NCI-H128 (cell line): ENCODE measurements around the gene PDE11A.

Source experiments
- DNase-seq: peaks from one replicate; lab custom pipeline; 2025; ENCODE audit not compliant: unreplicated experiment; lab: John Stamatoyannopoulos, UW

PDE11A gene

GRCh38 chr2:177771191-177771590, 301.4 kb downstream of the PDE11A start:
- DNase-seq, result no peak

- DNase-seq, result no peak
Measured at GRCh38 chr2:177767768-177768167, 304.8 kb downstream of the PDE11A start.

- DNase-seq, result no peak
Measured at GRCh38 chr2:177765698-177766097, 306.9 kb downstream of the PDE11A start.

DNA sequence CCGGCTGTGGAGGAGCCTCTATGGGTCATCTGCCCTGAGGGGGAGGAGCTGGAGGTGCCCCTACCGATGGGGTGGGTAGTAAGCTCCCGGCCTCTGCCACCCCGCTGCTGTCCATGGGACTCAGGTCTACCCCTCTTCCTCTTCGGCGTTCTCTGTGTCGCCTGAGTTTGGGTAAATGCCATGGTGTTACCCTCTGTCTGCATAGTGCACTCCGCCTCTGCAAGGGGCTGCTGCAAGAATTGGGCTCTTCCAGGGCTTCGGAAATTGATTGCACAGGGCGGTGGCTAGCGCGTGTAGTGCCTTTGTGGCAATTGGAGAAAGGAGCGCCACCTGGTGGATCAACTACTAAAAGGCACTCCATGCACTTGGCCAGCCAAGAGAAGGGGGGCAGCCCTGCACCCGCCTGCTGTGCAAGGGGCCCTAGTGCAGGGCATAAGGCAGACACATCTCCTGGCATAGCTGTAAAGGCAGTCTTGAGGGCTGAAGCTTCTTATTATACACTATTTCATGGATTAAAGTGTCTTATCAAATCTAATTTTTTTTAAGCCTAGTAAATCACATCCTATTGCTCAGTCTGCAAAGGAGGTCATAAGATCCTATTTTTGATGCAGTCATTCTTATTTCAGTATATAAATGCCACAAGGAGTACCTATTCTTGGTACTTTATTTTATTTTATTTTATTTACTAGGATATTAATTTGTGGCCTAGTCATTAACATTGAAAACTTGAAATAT, 308.9 kb downstream of the PDE11A start:
- no peak for DNase-seq

GRCh38 chr2:177759443-177759842, 313.1 kb downstream of the PDE11A start:
- DNase-seq, result no peak

GRCh38 chr2:177758591-177759371, 313.8 kb downstream of the PDE11A start:
- DNase-seq, result no peak

- DNase-seq, result no peak
Measured at GRCh38 chr2:177756336-177756735, 316.2 kb downstream of the PDE11A start.

DNA sequence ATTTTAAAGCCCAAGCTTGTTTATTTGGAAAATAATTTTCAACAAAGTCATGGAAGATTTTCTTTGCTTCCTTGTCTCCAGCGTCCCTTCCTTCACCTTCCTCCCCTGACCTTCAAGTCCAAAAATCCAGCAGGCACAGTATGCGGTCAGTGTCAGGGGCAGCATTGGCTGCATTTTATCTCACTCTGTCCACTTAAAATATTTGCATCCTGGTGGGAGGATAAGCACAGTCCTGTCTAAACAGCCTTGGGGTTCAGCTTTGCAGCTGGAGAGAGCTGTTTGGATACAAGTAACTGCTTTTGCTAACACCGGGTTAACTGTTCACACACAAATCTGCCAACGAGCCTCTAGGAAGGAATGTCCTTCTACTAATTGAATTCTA, 318.1 kb downstream of the PDE11A start:
- no peak for DNase-seq

DNA sequence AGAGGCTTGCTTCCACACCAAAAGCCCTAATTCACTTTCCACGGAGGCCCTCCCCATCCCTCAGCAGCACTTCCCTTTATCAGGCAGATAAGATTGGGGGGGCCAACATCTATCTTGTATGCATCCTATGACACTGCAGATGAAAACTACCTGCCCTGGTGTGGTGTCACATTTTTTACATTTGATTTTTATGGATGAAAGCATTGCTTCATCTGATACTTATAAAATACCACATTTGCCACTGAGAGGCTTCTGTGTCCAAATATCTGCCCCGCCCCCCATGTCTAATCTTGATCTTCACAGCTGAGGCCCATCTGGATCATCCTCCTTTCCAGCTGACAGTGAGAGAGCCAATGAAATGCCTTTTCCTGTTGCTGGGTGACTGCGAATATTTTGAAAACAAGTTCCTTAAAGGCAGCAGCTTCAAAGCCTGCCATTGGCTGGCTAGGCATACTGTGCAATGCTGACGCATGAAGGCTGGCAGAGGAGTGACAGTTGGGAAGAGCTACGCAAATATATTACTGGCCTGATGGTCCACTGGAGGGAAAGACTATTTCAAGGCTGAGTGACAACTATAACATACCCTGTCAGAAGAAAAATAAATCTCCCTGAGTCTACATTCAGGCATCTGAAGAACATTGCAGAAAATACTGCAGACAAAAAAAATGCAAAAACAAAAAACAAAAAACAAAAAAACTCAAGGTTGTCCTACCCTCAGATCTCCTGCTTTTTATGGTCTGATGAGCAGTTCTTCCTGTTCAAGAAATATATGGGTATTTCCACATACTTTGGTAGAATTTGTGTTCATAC, 318.7 kb downstream of the PDE11A start:
- no peak for DNase-seq

GRCh38 chr2:177748360-177748759, 324.2 kb downstream of the PDE11A start:
- no peak for DNase-seq

DNA sequence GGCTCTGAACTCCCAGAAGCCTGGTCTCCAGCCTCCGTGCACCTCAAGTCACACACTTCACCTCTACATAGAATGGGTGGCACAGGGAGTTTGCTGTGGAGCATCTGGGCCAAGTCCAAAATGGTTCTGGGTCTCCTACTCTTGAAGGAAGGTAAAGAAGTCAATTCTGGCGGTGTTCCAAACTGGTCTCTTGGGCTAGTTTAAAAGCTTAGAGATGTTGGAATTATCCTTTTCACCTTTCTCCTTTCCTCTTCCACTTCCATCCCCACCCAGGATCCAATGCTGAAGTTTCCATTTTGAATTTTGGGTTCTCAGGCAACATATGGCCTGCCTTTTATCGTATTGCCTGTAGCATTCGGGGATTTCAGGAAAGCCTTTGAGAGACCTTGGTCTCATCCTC, 325.2 kb downstream of the PDE11A start:
- DNase-seq, result no peak

DNA sequence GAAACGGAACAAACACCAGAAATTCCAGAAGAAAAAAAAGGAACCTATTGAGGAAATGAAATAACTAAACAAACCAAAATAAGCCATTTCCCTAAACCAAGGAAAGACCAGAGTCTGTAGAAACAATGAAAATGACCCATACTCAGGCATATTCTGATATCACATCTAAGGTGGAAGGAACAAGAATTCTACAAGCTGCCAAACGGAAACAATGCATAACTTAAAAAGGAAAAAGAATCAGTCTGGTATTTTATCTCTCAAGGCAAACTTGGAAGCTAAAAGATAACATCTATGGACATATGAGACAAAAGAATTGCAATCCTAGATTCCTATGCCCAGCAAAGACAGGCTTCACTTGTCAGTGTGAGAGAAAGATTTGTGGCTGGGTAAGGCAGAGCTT, 326.2 kb downstream of the PDE11A start:
- no peak for DNase-seq

GRCh38 chr2:177745531-177745930, 327.0 kb downstream of the PDE11A start:
- DNase-seq, result no peak

DNA sequence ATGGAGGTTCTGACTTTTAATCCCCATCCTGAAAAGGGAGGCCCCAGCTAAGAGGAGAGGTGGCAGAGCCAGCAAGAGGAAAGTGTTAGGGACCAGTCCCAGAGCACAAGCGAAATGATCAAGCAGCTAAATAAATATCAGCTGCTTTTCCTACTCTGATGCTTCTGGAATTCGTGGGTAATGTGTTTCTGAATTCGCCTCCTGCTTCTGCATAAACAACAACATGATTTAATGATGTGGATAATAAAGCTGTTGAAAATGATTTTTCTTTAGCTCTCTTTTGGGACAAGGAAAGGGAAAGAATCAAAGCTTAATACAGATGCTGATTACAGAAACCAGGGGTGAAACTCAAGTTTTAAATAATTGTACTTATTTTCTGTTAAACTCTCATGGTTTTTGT, 329.7 kb downstream of the PDE11A start:
- DNase-seq, result no peak

DNA sequence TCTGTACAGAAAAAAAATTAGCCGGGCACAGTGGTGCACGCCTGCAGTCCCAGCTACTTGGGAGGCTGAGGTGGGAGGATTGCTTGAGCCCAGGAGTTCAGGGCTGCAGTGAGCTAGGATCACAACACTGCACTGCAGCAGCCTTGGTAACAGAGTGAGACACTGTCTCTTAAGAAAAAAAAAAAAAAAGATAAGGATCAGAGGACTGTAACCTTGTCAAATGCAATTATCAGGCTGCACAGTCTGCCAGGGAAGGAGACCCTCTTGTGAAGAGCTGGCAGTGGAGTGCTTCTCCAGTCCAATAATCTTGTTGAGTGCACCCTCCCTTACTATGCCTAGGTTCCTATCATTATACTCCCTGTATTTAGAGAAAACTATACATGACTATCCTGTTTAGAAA, 330.7 kb downstream of the PDE11A start:
- no peak for DNase-seq

DNA sequence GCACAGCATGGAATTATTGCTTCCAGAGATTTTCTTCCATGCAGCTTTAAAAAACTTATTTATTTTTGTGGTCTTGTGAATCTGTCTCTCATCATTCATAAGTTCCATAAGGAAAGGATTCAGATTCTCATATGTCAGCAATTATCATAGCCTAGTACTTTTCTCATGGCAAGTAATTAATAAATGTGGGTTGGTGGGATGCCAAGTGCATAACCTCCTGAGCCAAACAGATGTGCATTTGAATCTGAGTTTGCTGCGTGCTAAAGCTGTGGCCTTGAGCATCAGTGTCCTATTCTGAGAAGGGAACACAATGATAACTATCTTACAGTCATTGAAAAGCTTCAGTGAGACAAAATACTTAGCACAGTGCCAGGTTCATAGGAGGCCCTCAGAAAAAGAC, 331.9 kb downstream of the PDE11A start:
- DNase-seq, result no peak

- no peak for DNase-seq
Measured at GRCh38 chr2:177738461-177739235, 333.9 kb downstream of the PDE11A start.

DNA sequence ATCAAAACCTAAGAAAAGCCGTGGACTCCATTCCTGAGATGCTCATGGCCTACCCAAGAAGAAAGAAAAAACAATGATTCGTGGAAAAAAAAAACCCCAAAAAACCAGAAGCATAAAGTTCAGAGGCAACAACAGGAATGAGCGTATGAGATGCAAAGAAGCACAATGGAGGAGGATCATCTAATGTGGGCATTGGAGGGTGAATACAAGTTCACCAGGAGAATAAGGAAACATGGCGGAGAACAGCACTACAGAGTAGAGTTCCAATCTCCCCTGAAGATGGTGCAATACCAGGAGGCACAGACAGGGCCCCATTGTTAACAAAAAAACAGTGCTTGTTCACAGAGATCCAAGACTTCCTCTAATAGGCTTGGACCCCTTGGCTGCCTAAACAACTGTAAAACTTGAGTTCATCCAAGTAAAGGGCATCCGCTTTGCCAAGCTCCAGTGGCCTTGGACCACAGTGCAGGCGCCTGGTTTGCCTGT, 337.2 kb downstream of the PDE11A start:
- DNase-seq, result no peak

- DNase-seq, result no peak
Measured at GRCh38 chr2:177733322-177733855, 339.2 kb downstream of the PDE11A start.

DNA sequence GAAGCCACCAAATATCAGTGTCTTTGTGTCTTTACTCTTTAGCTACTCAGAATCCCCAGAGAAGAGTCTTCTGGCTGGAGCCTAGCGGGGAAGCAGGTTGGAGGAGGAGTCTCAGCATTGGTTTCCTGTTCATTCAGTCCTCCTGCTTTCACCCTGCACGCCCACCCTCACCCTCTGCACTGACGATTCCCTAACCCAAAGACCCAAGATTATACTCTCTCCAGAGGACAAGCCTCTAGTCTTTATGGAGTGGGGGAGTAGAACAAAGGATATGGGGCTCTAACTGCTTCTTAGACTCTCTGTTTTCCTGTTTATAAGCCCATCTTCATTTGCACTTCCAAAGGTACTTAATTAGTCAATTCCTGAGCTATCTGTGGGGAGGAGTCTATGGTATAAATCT, 341.2 kb downstream of the PDE11A start:
- DNase-seq, result no peak

- no peak for DNase-seq
Measured at GRCh38 chr2:177730792-177731191, 341.8 kb downstream of the PDE11A start.
